GM10847 (cell line): Measurements from ENCODE around the gene IL24.
A peak's percentile ranks its signal among the peaks of the same experiment; 100 is the strongest.

ENCODE experiments used
- POLR2A ChIP-seq: IDR thresholded peaks from 2 replicates; pipeline ENCODE4 v1.6.1; 2011; ENCODE audit not compliant: insufficient read length; ENCODE audit errors: extremely low read depth

The IL24 gene

GRCh38 chr1:206909883-206910318, 12.7 kb downstream of the IL24 start:
- TF ChIP-seq POLR2A, result no peak

DNA sequence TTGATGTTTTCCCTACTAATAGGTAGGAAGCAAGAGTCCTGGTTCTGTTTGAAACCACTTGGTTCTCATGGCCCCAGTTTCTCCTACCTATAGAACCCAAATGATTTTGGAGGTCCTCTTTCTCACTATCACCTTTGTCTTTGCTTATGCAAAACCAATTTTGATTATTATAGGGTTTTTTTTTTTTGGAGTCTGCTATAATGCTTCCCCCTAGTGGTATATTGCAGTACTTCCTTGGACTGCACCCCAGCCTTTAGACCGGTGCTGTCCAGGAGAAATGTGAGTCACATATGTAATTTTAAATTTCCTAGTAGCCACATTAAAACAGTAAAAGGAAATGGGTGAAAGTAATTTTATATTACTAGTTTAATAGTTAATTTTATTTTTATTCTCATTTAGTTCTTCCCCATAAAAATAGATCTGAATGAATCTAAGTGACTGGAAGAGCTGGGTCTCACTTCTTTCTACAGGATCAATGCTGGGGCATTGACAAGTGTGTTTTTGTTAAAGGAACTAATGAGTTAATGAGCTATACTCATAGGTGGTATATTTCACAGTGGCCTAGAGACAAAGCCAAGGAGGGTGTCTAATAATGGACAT, 13.9 kb downstream of the IL24 start:
- TF ChIP-seq POLR2A, result no peak

GRCh38 chr1:206912445-206913095, 15.3 kb downstream of the IL24 start:
- TF ChIP-seq POLR2A, result no peak

DNA sequence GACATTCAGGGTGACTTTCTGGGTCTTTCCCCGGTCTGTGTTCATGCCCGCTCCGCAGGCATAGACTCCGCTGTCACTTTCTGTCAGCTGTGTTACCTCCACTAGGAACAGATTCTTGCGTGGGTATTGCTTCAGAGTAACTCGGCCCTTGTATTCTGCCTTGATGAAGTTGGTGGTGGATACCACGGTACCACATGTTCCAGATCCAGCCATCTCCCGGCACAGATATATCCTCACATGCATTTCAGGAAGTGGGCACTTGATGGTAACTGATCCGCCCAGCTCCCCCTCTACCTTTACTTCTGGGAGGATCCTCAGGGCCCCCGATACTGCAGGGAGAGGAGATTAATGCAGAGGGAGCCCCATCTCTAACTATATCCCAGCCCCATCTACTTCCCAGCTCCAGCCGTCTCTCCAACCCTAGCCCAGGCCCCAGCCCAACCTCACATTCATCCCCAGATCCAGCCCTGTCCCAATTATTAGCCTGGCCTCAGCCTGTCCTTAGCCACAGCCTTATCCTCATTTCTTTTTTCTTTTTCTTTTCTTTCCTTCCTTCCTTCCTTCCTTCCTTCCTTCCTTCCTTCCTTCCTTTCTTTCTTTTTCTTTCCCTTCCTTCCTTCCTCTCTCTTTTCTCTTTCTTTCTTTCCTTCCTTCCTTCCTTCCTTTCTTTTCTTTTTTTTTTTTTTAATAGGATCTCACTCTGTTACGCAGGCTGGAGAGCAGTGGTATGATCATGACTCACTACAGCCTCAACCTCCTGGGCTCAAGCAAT, 16.7 kb downstream of the IL24 start:
- no peak for TF ChIP-seq POLR2A

DNA sequence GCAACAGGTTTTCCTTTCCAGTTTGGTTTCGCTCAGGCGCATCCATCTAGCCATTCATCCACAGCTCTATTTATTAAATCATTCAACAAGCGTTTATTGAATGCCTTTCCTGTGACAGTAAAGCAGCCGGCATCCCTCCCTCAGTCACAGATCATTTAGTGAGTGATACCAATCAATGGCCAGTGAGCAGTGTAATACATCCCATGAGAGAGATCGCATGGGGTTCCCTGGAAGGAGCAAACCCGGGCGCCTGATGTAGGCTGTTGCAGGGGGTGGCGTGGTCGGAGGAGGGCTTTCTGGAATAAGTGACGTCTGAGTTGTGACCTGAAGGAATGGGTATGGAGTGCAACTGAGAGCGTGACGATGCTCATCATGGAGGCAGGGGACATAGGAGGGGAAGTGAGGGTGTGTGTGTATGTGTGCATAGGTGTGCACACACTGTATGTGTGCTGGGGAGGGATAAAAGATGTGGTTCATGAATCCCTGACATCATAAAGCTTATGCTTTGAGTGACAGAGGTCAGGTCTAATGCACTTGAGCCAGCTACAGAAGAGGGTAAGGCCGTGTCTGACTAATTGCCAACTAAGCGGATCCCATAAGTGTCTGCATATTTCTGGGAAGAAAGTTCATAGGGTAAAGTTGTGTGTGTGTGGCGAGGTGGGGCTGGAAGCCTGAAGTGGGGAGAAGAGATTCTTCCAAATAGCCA, 17.9 kb downstream of the IL24 start:
- no peak for TF ChIP-seq POLR2A

- no peak for TF ChIP-seq POLR2A
These were observed 18.9 kb downstream of the IL24 start for GRCh38 chr1:206916000-206916709.

DNA sequence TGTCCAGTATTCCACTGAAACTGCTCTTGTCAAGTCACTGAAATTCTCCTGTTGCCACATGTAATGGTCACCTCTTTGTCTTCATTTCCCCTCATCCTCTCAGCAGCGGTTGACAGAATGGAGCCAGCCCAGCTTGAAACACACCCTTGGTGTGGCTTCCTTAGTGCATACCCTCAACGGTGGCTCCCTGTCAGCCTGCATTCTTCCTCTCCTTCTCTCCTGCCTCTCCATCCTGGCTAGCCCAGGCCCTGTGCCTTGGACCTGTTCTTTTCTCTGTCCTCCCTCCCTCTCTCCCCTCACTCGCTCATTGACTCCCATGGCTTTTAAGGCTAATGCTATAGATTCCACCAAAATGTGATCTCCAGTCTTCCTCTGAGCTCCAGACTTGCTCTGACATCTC, 20.8 kb downstream of the IL24 start:
- TF ChIP-seq POLR2A, result no peak

GRCh38 chr1:206921772-206922265, 24.6 kb downstream of the IL24 start, which contains the start of gene FCMR:
Gene FCMR, minus strand, starts transcription at chr1:206921941. Its CDS starts 87 bp downstream, at chr1:206921854.
- no peak for TF ChIP-seq POLR2A

DNA sequence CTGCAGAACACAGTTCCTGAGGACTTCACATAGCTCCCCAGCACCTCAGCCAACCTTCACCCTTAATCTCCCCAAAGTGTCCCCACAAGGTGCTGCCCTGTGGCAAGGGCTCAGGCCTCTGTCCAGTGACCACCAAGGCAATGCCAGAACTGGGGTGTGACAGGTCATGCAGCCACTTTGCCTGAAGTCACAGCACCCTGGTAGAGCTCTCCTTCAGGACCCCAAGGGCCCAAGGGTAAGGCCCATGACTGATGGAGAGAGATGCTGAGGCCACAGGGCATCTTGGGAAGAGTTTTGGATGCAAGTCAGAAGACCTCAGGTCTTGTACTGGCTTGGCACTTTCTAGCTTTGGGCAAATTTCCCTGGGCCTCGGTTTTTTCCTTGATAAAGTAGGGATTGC, 25.3 kb downstream of the IL24 start:
- no peak for TF ChIP-seq POLR2A

- peak; percentile 36 for TF ChIP-seq POLR2A
These were observed 26.0 kb downstream of the IL24 start for GRCh38 chr1:206923009-206923960.

GRCh38 chr1:206924592-206925105, 27.4 kb downstream of the IL24 start:
- TF ChIP-seq POLR2A, result peak; percentile 13

GRCh38 chr1:206925106-206925736, 28.0 kb downstream of the IL24 start:
- peak; percentile 18 for TF ChIP-seq POLR2A

DNA sequence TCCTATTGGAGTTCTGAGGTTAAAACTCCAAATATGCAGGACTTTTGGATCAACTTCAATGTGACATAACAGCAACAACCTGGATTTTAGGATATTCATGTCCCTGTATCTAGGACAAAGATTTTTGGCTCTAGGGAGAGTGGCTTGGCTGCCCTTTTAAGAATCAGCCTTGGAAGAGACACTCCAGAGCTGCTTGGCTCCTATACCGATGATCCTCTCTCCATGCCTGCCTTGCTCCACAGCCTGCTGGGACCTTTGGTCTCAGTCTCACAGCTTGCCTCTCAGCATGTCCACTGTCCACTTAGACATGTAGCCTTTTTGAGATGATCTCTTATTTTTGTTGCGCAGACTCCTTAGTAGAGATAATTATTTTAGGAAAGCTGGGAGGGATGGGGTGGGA, 29.0 kb downstream of the IL24 start:
- no peak for TF ChIP-seq POLR2A

DNA sequence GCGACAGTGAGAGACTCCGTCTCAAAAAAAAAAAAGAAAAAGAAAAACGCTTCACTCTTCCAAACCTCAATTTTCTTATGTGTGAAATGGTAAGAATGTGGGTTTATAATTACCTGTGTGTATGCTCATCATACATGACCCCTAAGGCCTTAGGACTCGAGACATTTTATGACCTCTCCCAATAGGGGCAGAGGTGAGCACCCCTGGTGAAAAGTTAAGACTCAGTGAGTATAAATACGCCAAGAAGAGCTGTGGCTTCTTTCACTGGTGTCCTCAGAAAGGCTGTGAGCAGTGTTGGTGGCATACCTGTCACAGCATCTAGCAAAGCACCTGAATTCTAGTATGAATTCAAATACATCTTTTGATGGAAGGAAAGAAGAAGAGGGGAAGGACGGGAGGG, 32.3 kb downstream of the IL24 start:
- no peak for TF ChIP-seq POLR2A
